ENCODE results near the gene PLD1. TPM values are rescaled to one million over a fixed set of nuclear protein-coding genes. Genes with fewer than 3 reads are reported as not detected.

PLD1 gene
- total RNA-seq, 4 donors from 2014 or later: 49.0 to 66.0 (median 55.1) TPM

DNA sequence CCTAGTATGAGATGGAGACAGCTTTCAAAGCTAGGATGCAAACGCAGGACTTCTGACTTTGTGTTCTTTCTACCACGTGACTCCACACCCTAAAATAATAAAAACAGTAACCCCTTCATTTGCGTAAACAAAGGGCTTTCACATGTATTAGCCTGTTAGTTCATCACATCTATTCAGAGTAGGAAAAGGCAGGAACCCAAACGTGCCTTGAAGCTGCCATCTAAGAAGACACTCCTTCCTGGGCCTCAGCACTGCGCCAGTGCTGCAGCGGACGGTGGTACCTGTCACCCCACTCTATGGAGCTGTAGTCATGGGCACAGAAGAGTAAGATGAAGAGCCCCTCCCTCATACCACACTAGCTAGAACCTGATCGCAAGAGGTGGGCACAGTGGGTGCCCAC, 34.3 kb downstream of the PLD1 start:
- no peaks in the 10 kb centered on the region for H3K9me3 ChIP-seq
- 72% methylated on average over 8 of the region's 8 CpGs for WGBS
- no peak overlapping the region for H3K4me3 ChIP-seq
- no peak for DNase-seq (ENCODE audit: low spot score in 2 of 2)
- no peaks in the 10 kb centered on the region for H3K27me3 ChIP-seq
- H3K27ac ChIP-seq: peak overlapping the region; percentile 5
- no peaks in the 10 kb centered on the region for H3K36me3 ChIP-seq
- peaks cover 23% of the 10 kb centered on the region for H3K4me1 ChIP-seq
- no peak for TF ChIP-seq POLR2AphosphoS5 (IDR thresholded peaks at IDR 0.05)
- TF ChIP-seq EP300 (IDR thresholded peaks at IDR 0.05): no peak
- no peak for TF ChIP-seq POLR2A (IDR thresholded peaks at IDR 0.05)
- TF ChIP-seq, protein P1, sequence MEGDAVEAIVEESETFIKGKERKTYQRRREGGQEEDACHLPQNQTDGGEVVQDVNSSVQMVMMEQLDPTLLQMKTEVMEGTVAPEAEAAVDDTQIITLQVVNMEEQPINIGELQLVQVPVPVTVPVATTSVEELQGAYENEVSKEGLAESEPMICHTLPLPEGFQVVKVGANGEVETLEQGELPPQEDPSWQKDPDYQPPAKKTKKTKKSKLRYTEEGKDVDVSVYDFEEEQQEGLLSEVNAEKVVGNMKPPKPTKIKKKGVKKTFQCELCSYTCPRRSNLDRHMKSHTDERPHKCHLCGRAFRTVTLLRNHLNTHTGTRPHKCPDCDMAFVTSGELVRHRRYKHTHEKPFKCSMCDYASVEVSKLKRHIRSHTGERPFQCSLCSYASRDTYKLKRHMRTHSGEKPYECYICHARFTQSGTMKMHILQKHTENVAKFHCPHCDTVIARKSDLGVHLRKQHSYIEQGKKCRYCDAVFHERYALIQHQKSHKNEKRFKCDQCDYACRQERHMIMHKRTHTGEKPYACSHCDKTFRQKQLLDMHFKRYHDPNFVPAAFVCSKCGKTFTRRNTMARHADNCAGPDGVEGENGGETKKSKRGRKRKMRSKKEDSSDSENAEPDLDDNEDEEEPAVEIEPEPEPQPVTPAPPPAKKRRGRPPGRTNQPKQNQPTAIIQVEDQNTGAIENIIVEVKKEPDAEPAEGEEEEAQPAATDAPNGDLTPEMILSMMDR (IDR thresholded peaks at IDR 0.05): no peak

DNA sequence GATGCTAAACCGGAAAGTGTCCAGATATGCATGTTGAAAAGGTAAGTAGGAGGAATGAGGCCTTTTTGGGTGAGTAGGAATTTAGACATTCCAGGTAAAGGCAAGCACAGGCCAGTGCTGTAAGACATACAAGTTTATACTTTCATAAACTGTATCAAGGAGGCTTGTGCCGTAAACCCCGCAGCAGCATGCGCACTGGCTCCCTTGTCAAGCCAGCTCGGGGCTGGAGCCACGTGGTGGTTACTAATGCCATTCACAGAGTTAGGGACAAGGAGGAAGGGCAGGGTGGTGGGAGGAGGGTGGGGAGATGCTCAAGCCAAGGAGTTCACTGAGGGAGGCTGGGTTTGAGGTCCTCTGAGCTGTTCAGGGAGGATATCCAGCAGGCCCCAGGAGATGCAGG, 35.8 kb downstream of the PLD1 start:
- H3K4me3 ChIP-seq: no peak overlapping the region
- 73% methylated on average over 6 of the region's 6 CpGs for WGBS
- H3K9me3 ChIP-seq: no peaks in the 10 kb centered on the region
- no peak for TF ChIP-seq POLR2A (IDR thresholded peaks at IDR 0.05)
- no peak for TF ChIP-seq EP300 (IDR thresholded peaks at IDR 0.05)
- TF ChIP-seq, protein P1 (IDR thresholded peaks at IDR 0.05): no peak
- TF ChIP-seq POLR2AphosphoS5 (IDR thresholded peaks at IDR 0.05): no peak
- H3K36me3 ChIP-seq: no peaks in the 10 kb centered on the region
- peaks cover 34% of the 10 kb centered on the region for H3K4me1 ChIP-seq
- no peaks in the 10 kb centered on the region for H3K27me3 ChIP-seq
- no peak for DNase-seq (ENCODE audit: low spot score in 2 of 2)
- no peak overlapping the region for H3K27ac ChIP-seq

DNA sequence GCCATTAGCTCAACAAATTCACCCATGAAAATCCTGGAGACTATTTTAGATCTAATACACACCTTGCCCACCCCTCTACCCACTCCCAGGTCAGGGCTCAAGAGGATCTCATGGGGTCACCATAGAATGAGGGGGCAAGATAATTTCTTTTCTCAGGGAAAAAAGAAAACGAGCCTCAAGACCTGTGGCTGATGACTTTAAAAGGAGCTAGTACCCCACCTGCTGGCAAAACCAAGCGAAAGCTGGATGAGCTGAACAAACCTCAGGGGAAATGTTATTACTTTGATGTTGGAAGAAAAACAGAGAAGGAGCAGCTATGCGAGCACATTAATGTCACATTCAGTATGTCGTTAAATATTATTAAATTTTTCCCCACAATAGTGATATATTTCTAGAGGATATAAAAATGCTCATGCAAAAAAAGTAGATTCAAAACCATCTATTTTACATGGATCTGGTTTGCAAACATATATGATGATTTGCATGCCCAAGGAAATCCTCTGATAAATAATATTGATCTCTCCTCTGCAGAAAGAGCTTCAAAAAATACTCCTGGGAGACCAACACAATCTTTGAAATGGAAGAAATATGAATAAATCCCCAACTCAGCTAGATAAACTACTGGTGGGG, 37.7 kb downstream of the PLD1 start:
- Histone ChIP-seq H3K27me3 (no peaks in the 10 kb centered on the region), H3K27ac (no peak overlapping the region), H3K4me3 (no peak overlapping the region), H3K9me3 (no peaks in the 10 kb centered on the region), H3K36me3 (no peaks in the 10 kb centered on the region), H3K4me1 (peaks cover 45% of the 10 kb centered on the region)
- DNase-seq (ENCODE audit: low spot score in 2 of 2): no peak
- 2% methylated on average over 4 of the region's 4 CpGs for WGBS
- no peak for TF ChIP-seq POLR2AphosphoS5 (IDR thresholded peaks at IDR 0.05)
- TF ChIP-seq, protein P1 (IDR thresholded peaks at IDR 0.05): peak; percentile 57 to 66
- no peak for TF ChIP-seq EP300 (IDR thresholded peaks at IDR 0.05)
- TF ChIP-seq POLR2A (IDR thresholded peaks at IDR 0.05): no peak

DNA sequence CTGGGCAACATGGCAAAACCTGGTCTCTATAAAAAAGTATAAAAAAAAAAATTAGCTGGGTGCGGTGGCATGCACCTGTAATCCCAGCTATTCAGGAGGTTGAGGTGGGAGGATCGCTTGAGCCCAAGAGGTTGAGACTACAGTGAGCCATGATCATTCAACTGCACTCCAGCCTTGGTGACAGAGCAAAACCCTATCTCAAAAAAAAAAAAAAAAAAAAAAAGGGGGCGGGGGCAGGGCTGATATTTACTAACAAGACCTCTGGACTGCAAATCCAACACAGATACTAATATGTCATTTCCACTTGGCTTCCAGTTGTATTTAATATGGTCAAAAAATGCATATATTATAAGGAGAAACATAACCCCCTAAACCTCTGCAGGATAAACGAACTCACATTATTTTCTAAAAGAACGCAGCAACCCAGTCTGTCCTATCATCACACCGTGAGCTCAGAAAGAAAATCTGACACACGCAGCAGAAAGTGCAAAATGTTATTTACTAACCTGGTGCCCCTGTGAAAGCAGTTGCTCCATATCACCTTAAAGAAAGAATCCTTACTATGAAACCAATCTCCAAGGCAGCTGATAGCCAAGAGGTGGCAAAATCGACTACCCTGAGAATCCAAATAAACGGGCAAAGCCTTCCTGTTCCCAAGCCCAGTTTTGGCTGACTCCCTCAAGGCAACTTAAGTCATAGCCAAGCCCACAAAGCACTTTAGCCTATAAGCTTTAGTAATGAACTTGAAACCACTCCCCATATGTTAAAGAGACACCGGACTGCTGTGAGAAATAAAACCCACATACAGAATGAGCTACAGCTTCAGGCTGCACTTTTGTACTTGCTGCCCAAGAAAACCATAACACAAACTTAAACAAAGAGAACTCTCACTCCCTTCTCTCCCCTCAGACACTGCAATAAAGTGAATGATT, 39.3 kb downstream of the PLD1 start:
- H3K27me3 ChIP-seq: no peaks in the 10 kb centered on the region
- H3K4me3 ChIP-seq: peak overlapping the region; percentile 49
- DNase-seq (ENCODE audit: low spot score in 2 of 2): no peak
- TF ChIP-seq POLR2AphosphoS5 (IDR thresholded peaks at IDR 0.05) (peak in 1 of 3 donors; percentile 9), POLR2A (IDR thresholded peaks at IDR 0.05) (no peak), EP300 (IDR thresholded peaks at IDR 0.05) (no peak)
- TF ChIP-seq, protein P1 (IDR thresholded peaks at IDR 0.05): no peak
- 38% methylated on average over 10 of the region's 10 CpGs for WGBS
- peaks cover 42% of the 10 kb centered on the region for H3K4me1 ChIP-seq
- H3K9me3 ChIP-seq: no peaks in the 10 kb centered on the region
- H3K27ac ChIP-seq: peak overlapping the region; percentile 79
- H3K36me3 ChIP-seq: no peaks in the 10 kb centered on the region

DNA sequence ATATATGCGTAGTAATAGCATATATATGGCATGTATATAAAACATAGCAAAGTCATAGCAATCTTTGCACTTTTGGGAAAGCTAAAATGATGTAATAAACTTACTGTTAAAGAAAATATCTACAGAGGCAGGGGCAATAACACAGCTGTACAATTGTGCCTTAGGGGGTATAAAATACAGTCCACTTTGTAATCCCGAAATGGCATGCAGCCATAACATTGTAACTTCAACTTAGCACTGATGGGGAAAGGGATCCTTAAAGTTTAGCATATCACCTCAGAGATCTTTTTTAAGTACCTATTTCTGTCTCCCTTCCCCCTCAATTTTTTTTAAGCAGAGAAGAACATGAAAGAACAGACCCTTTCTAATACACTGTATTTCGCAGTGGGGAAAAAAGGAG, 40.8 kb downstream of the PLD1 start:
- Histone ChIP-seq H3K4me3 (peak overlapping the region; percentile 49), H3K36me3 (no peaks in the 10 kb centered on the region), H3K27ac (no peak overlapping the region), H3K4me1 (peaks cover 42% of the 10 kb centered on the region), H3K9me3 (no peaks in the 10 kb centered on the region), H3K27me3 (no peaks in the 10 kb centered on the region)
- TF ChIP-seq EP300 (IDR thresholded peaks at IDR 0.05): no peak
- no peak for TF ChIP-seq POLR2A (IDR thresholded peaks at IDR 0.05)
- TF ChIP-seq, protein P1 (IDR thresholded peaks at IDR 0.05): no peak
- no peak for TF ChIP-seq POLR2AphosphoS5 (IDR thresholded peaks at IDR 0.05)
- DNase-seq (ENCODE audit: low spot score in 2 of 2): no peak
- WGBS: 80% methylated on average over 3 of the region's 3 CpGs
